ENCODE results near the gene LUZP4.

Gene LUZP4

DNA sequence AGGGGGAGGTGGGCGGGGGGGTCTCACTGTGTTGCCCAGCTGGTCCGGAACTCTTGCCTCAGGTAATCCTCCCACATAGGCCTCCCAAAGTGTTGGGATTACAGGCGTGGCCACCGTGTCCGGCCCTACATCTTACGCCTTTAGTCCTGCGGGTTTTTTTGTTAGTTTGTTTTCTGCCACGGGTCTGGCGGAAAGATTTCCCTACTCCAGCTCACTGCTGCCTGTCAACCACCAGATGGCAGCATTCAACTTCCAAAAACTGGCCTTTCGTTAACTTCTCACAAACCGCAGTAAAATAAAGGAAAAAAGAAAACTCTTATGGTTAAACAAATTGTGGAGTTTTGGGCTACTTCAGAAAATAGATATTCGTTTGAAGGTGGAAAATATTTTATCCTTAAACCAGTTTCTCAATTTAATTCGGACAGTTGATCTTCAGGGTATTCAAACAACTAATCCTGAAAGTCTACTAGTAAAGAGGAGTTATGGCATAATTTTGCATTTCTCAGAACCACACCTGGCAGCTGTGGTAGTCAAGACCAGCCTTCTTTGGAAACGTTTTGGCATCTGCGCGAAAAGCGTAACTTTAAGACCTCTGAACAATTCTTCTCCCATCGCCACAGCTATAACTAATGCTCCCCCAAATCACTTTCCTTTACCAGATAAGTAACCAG, 41.1 kb downstream of the LUZP4 start:
- no peaks in the 10 kb centered on the region for H3K36me3 ChIP-seq (ENCODE audit: low read length)
- H3K4me2 ChIP-seq (ENCODE audit: low read depth, low read length, poor library complexity, severe bottlenecking) = no peak overlapping the region
- H2AFZ ChIP-seq (ENCODE audit: low read depth, low read length, severe bottlenecking) = no peak overlapping the region
- H3K9me3 ChIP-seq (ENCODE audit: insufficient read depth, low read length) = no peaks in the 10 kb centered on the region
- no peaks in the 10 kb centered on the region for H3K27me3 ChIP-seq (ENCODE audit: low read length)
- no peaks in the 10 kb centered on the region for H3F3A ChIP-seq (ENCODE audit: insufficient read depth)
- no peaks in the 10 kb centered on the region for H4K20me1 ChIP-seq (ENCODE audit: low read depth, low read length)
- TF ChIP-seq, protein P1, sequence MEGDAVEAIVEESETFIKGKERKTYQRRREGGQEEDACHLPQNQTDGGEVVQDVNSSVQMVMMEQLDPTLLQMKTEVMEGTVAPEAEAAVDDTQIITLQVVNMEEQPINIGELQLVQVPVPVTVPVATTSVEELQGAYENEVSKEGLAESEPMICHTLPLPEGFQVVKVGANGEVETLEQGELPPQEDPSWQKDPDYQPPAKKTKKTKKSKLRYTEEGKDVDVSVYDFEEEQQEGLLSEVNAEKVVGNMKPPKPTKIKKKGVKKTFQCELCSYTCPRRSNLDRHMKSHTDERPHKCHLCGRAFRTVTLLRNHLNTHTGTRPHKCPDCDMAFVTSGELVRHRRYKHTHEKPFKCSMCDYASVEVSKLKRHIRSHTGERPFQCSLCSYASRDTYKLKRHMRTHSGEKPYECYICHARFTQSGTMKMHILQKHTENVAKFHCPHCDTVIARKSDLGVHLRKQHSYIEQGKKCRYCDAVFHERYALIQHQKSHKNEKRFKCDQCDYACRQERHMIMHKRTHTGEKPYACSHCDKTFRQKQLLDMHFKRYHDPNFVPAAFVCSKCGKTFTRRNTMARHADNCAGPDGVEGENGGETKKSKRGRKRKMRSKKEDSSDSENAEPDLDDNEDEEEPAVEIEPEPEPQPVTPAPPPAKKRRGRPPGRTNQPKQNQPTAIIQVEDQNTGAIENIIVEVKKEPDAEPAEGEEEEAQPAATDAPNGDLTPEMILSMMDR (IDR thresholded peaks at IDR 0.05; ENCODE audit: insufficient read depth, low read length, poor library complexity, severe bottlenecking) = no peak
- no peak for TF ChIP-seq EZH2phosphoT487 (conservative IDR thresholded peaks at IDR 0.05; ENCODE audit: low read length)
- H3K9me2 ChIP-seq (replicated peaks; ENCODE audit: insufficient read depth, low read length) = no peaks in the 10 kb centered on the region
- no peaks in the 10 kb centered on the region for H3K79me2 ChIP-seq (ENCODE audit: insufficient read depth, low read length)
- H3K4me3 ChIP-seq (ENCODE audit: insufficient read depth, low read length, poor library complexity, severe bottlenecking) = no peak overlapping the region
- H3K27ac ChIP-seq (ENCODE audit: low read depth, low read length) = no peak overlapping the region
- H3K9ac ChIP-seq (ENCODE audit: low read length) = no peak overlapping the region

DNA sequence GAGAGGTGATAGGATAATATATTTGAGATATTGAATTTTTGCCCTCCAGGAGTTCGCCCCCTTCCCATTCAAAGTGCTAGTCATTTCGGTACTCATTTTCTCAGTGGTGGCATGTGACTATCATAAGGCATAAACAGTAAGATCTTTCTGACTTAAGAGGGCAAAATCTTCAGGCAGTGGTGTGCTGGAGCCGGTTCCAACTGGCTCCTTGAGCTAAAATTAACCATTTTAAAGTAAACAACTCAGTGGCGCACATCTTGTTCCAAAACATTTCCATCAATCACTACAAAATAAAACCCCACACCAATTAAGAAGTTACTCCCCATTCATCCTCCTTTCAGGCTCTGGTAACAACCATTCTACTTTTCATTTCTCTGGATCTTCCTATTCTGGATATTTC, 43.3 kb downstream of the LUZP4 start:
- TF ChIP-seq, protein P1 (IDR thresholded peaks at IDR 0.05; ENCODE audit: insufficient read depth, low read length, poor library complexity, severe bottlenecking) = no peak
- no peak for TF ChIP-seq EZH2phosphoT487 (conservative IDR thresholded peaks at IDR 0.05; ENCODE audit: low read length)

DNA sequence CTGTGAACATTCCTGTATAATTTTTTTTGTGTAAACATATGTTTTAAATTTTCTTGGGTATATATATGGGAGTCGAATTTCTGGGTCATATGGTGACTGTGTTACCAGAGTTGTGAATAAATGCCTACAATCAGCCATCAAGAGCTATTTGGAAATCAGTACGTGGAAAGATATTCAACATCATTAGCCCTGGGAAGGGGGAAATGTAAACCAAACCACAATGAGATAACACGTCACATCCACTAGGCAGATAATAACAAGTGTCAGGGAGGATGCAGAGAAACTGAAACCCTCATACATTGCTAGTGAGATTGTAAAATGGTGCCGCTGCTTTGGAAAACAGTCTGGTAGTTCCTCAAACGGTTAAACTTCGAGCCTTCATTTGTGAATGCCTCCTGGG, 43.9 kb downstream of the LUZP4 start:
- no peaks in the 10 kb centered on the region for H3K27me3 ChIP-seq (ENCODE audit: low read length)
- TF ChIP-seq, protein P1 (IDR thresholded peaks at IDR 0.05; ENCODE audit: insufficient read depth, low read length, poor library complexity, severe bottlenecking) = no peak
- no peak for TF ChIP-seq EZH2phosphoT487 (conservative IDR thresholded peaks at IDR 0.05; ENCODE audit: low read length)
- H3K4me3 ChIP-seq (ENCODE audit: insufficient read depth, low read length, poor library complexity, severe bottlenecking) = no peak overlapping the region
- H3K79me2 ChIP-seq (ENCODE audit: insufficient read depth, low read length) = no peaks in the 10 kb centered on the region
- H3K9me2 ChIP-seq (replicated peaks; ENCODE audit: insufficient read depth, low read length) = no peaks in the 10 kb centered on the region
- no peak overlapping the region for H2AFZ ChIP-seq (ENCODE audit: low read depth, low read length, severe bottlenecking)
- no peak overlapping the region for H3K27ac ChIP-seq (ENCODE audit: low read depth, low read length)
- H3K9me3 ChIP-seq (ENCODE audit: insufficient read depth, low read length) = no peaks in the 10 kb centered on the region
- no peak overlapping the region for H3K9ac ChIP-seq (ENCODE audit: low read length)
- H3F3A ChIP-seq (ENCODE audit: insufficient read depth) = no peaks in the 10 kb centered on the region
- no peaks in the 10 kb centered on the region for H3K36me3 ChIP-seq (ENCODE audit: low read length)
- no peaks in the 10 kb centered on the region for H4K20me1 ChIP-seq (ENCODE audit: low read depth, low read length)
- H3K4me2 ChIP-seq (ENCODE audit: low read depth, low read length, poor library complexity, severe bottlenecking) = no peak overlapping the region

More for the DNA sequence above, 43.3 kb downstream of the LUZP4 start:
- H3F3A ChIP-seq (ENCODE audit: insufficient read depth) = no peaks in the 10 kb centered on the region
- H3K4me3 ChIP-seq (ENCODE audit: insufficient read depth, low read length, poor library complexity, severe bottlenecking) = no peak overlapping the region
- no peak overlapping the region for H3K4me2 ChIP-seq (ENCODE audit: low read depth, low read length, poor library complexity, severe bottlenecking)
- no peak overlapping the region for H2AFZ ChIP-seq (ENCODE audit: low read depth, low read length, severe bottlenecking)
- H3K27ac ChIP-seq (ENCODE audit: low read depth, low read length) = no peak overlapping the region
- H3K36me3 ChIP-seq (ENCODE audit: low read length) = no peaks in the 10 kb centered on the region
- H3K9me2 ChIP-seq (replicated peaks; ENCODE audit: insufficient read depth, low read length) = no peaks in the 10 kb centered on the region
- no peaks in the 10 kb centered on the region for H3K27me3 ChIP-seq (ENCODE audit: low read length)
- H4K20me1 ChIP-seq (ENCODE audit: low read depth, low read length) = no peaks in the 10 kb centered on the region
- no peaks in the 10 kb centered on the region for H3K79me2 ChIP-seq (ENCODE audit: insufficient read depth, low read length)
- H3K9me3 ChIP-seq (ENCODE audit: insufficient read depth, low read length) = no peaks in the 10 kb centered on the region
- H3K9ac ChIP-seq (ENCODE audit: low read length) = no peak overlapping the region

Data from SU-DHL-6 (cell line).